H1 (cell line): ENCODE data around the gene CADPS. TPM values are rescaled to one million over a fixed set of nuclear protein-coding genes. Genes with fewer than 3 reads are reported as not detected.

Experiments used
- BCL11A ChIP-seq, 2 experiments: IDR thresholded peaks; one replicate each; pipeline ENCODE4 v1.6.1; 2011; ENCODE audit warnings: low read depth in 2 of 2, low read length in 2 of 2, mild to moderate bottlenecking in 2 of 2
- EZH2 ChIP-seq: fragments of 200-600 bp; sonication (generic); IDR thresholded peaks from 2 replicates; pipeline ENCODE4 v1.7.1; 2012; ENCODE audit warnings: low read depth, mild to moderate bottlenecking, moderate library complexity, low read length, inconsistent platforms; ENCODE audit not compliant: severe bottlenecking
- RAD21 ChIP-seq, 2 experiments: IDR thresholded peaks in 1 of 2; conservative IDR thresholded peaks in 1 of 2; 2 replicates each; pipeline ENCODE4 v1.6.1; 2011; ENCODE audit warnings: low read depth in 2 of 2, low read length in 2 of 2, improper control_type of control experiment in 1 of 2, inconsistent platforms in 1 of 2, mild to moderate bottlenecking in 1 of 2, moderate library complexity in 1 of 2
- RFX5 ChIP-seq: IDR thresholded peaks from 2 replicates; pipeline ENCODE4 v1.6.1; 2011; ENCODE audit warnings: low read depth, low read length, improper control_type of control experiment, borderline replicate concordance
- TEAD4 ChIP-seq: IDR thresholded peaks from 2 replicates; pipeline ENCODE4 v1.6.1; 2012; ENCODE audit warnings: low read depth, low read length, inconsistent platforms, mixed read lengths
- polyA plus RNA-seq, 7 experiments: library from polyadenylated mRNA; depleted of rRNA in 3 of 7; stranded (reverse) in 5 of 7; unstranded in 2 of 7; fragments of >200 nt in 5 of 7; fragments of 200-250 nt in 2 of 7; gene quantifications; 1 replicate in 5 of 7; 2 replicates in 1 of 7; 4 replicates in 1 of 7; pipeline versions ENCODE4 v1.2.1 to v1.2.3, GENCODE V29; 2011 to 2013; ENCODE audit warnings: missing spikeins in 2 of 7, mixed read lengths in 2 of 7
- total RNA-seq: library from RNA; stranded (reverse); fragmentation: NEBNext Ultra II Directional; extraction: Animal tissue kit (Norgen Biotek cat#: 25700); gene quantifications from 2 replicates; pipeline ENCODE4 v1.2.1, GENCODE V29; 2021

Gene CADPS
- total and polyA plus RNA-seq, 2 of the 8 experiments (the other 6 are each of a cell fraction or from before 2014, with no cell fraction given), result 7.1 to 10.2 TPM

GRCh38 chr3:62405135-62405534 is 470.1 kb downstream of the CADPS start (continued):
- no peak for TF ChIP-seq RAD21 (IDR thresholded peaks at IDR 0.05 in 1 of 2, conservative IDR thresholded peaks at IDR 0.05 in 1 of 2; ENCODE audit: low read depth in 2 of 2, low read length in 2 of 2)
- TF ChIP-seq EZH2, result no peak
- no peak for TF ChIP-seq TEAD4
- no peak for TF ChIP-seq RFX5
- no peak for TF ChIP-seq BCL11A (IDR thresholded peaks at IDR 0.05; ENCODE audit: low read depth in 2 of 2, low read length in 2 of 2)
